Cardiac muscle cell (in vitro differentiated cells and primary cell): Measurements from ENCODE around the gene PDCD1. TPM values are rescaled to one million over a fixed set of nuclear protein-coding genes. Genes with fewer than 3 reads are reported as not detected.
"Not testable (repeated sequence)": the region's sequence is repeated elsewhere in the genome, so short reads cannot be mapped to it uniquely, and the experiment has no call there.

ENCODE experiments used
- DNase-seq, 2 donors: peaks; one replicate each; pipeline versions ENCODE4 v3.0.0 to v3.0.0-alpha.2; 2010 to 2017; ENCODE audit warnings: low read depth in 1 of 2, low spot score in 1 of 2
- H3K27ac ChIP-seq: fragments of 200-600 bp; sonication (generic); 2 replicates; pipeline ENCODE4 v1.5.1; 2016
- H3K27me3 ChIP-seq: fragments of 200-600 bp; sonication (generic); 2 replicates; pipeline ENCODE4 v1.6.0; 2016; ENCODE audit warnings: control low read depth
- H3K36me3 ChIP-seq: fragments of 200-600 bp; sonication (generic); 2 replicates; pipeline ENCODE4 v1.5.1; 2016; ENCODE audit warnings: control low read depth
- H3K4me1 ChIP-seq: fragments of 200-600 bp; sonication (generic); 2 replicates; pipeline ENCODE4 v1.8.1; 2017; ENCODE audit warnings: low read depth, mild to moderate bottlenecking, mixed run types
- H3K4me3 ChIP-seq: fragments of 200-600 bp; sonication (generic); 2 replicates; pipeline ENCODE4 v1.5.1; 2016; ENCODE audit warnings: mild to moderate bottlenecking
- H3K9me3 ChIP-seq: fragments of 200-600 bp; sonication (generic); 2 replicates; pipeline ENCODE4 v1.5.1; 2017; ENCODE audit warnings: low read depth, mild to moderate bottlenecking, control low read depth
- polyA plus RNA-seq: library from polyadenylated mRNA; unstranded; fragments of >200 nt; fragmentation: Nextera tagmentation; extraction: Ambion mirVana; gene quantifications from 2 replicates; pipeline ENCODE4 v1.2.1, GENCODE V29; 2016
- total RNA-seq: library from RNA; depleted of rRNA; stranded (reverse); fragments of >200 nt; gene quantifications from 2 replicates; pipeline ENCODE4 v1.2.3, GENCODE V29; 2016
- TF ChIP-seq, protein P1 (sequence below): IDR thresholded peaks from 2 replicates; pipeline ENCODE4 v1.5.1; 2012; ENCODE audit warnings: low read depth, mild to moderate bottlenecking, low read length

The PDCD1 gene
- total RNA-seq (not detected in 2 replicates), polyA plus RNA-seq (not detected in 2 replicates)

DNA sequence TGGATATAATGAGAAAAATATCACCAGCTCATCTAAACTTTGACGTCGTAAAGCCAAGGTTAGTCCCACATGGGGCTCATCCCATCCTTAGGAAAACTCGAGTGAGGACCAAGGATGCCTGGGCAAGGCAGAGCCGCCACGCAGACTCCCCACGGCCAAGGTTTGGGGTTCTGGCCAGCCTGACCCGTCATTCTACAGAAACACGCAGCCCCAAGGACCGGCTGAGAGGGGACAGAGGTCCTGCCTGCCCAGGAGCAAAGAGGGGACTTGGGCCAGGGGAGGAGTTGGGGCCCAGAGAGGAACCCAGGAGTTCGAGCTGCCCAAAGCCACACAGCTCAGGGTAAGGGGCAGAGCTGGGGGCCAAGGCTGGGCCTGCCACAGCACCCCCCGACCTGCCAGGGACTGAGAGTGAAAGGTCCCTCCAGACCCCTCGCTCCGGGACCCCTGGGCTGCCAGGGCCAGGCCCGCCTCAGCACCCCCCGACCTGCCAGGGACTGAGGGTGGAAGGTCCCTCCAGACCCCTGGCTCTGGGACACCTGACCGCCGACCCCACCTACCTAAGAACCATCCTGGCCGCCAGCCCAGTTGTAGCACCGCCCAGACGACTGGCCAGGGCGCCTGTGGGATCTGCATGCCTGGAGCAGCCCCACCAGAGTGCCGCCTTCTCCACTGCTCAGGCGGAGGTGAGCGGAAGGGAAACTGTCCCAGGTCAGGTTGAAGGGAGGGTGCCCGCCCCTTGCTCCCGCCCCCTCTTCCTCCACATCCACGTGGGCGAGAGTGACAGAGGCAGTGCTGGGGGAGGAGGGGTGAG, at the start of gene PDCD1:
Gene PDCD1, minus strand, starts transcription at position 689 of the 811 bp plus-strand sequence. Its CDS starts 56 bp downstream, at position 633.
- H3K9me3 ChIP-seq: no peaks in the 10 kb centered on the region
- H3K27ac ChIP-seq: no peak within 1 kb of the TSS
- peak in 1 of 2 donors; percentile 24 for DNase-seq
- H3K27me3 ChIP-seq: no peaks in the 10 kb centered on the region
- H3K4me1 ChIP-seq: no peaks in the 10 kb centered on the region
- TF ChIP-seq, protein P1, sequence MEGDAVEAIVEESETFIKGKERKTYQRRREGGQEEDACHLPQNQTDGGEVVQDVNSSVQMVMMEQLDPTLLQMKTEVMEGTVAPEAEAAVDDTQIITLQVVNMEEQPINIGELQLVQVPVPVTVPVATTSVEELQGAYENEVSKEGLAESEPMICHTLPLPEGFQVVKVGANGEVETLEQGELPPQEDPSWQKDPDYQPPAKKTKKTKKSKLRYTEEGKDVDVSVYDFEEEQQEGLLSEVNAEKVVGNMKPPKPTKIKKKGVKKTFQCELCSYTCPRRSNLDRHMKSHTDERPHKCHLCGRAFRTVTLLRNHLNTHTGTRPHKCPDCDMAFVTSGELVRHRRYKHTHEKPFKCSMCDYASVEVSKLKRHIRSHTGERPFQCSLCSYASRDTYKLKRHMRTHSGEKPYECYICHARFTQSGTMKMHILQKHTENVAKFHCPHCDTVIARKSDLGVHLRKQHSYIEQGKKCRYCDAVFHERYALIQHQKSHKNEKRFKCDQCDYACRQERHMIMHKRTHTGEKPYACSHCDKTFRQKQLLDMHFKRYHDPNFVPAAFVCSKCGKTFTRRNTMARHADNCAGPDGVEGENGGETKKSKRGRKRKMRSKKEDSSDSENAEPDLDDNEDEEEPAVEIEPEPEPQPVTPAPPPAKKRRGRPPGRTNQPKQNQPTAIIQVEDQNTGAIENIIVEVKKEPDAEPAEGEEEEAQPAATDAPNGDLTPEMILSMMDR: no peak
- H3K36me3 ChIP-seq: no peaks in the 10 kb centered on the region
- H3K4me3 ChIP-seq: no peak within 1 kb of the TSS

DNA sequence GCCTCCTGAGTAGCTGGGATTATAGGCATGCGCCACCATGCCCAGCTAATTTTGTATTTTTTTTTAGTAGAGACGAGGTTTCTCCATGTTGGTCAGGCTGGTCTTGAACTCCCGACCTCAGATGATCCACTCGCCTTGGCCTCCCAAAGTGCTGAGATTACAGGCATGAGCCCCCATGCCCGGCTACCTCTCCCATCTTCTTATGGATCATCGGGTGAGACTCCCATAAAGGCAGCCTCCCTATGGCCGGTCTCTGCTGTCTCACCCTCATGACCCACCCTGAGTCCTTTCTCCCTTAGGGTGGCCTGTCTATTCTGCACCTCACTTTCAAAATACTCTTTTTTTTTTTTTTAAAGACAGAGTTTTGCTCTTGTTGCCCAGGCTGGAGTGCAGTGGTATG, 49.1 kb upstream of the PDCD1 start:
- H3K36me3 ChIP-seq, H3K4me3 ChIP-seq, H3K27ac ChIP-seq, H3K4me1 ChIP-seq, DNase-seq, H3K9me3 ChIP-seq, H3K27me3 ChIP-seq: not testable (repeated sequence)

DNA sequence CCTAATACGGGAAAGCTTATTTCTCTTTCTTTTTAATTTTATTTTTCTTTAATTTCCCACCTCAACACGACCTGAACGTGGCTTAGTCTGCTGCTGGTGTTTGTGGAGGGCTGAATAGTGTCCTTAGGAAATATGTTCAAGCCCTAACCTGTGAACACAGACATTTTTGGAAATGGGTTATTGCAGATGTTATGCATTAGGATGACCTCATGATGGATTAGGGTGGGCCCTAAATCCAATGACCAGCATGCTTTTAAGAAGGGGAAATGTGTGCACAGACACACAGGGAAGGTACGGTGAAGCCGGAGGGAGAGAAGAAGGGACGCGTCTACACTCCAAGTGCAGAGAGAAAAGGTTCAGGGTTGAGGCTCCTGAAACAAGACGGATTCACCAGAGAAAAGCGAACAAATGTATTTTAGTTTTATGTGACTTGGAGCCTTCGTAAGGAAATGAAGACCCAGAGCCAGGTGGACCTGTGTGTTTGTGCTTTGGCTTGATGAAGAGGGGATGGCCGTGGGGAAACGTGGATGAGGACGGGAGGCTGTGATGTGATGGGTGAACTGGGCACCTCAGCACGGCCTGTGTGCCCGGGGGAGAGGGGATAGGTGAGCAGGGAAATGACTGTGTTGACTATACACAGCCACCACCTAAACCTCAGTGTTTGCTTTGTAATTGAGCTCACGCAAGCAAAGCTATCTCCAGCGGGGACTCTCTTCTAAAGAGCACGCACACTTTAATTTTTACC, 48.3 kb upstream of the PDCD1 start:
- Histone ChIP-seq H3K4me3 (no peak overlapping the region), H3K4me1 (peaks cover 3% of the 10 kb centered on the region), H3K36me3 (no peaks in the 10 kb centered on the region), H3K9me3 (no peaks in the 10 kb centered on the region), H3K27me3 (peaks cover 2% of the 10 kb centered on the region), H3K27ac (no peak overlapping the region)
- DNase-seq: no peak
- TF ChIP-seq, protein P1: no peak

DNA sequence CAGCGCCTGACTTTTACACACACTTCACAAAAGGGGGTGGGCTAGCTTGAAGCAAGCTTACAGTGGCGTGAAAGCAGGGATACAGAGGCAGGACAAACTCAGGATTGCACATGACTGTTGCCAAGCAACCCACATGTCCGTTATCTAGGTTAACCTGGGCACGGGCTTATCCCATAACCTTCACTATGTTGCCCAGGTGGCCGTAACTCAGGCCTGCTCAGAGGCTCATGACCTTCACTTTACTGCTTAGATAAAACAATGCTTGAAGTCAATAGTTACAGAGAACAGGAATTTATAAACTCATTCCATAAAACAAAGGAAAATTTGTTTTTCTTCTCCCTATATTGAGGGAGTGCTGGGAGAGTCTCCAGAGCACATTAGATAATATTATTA, 47.7 kb upstream of the PDCD1 start:
- not testable (repeated sequence) for H3K36me3 ChIP-seq, H3K9me3 ChIP-seq, H3K27me3 ChIP-seq, H3K4me1 ChIP-seq, H3K27ac ChIP-seq, H3K4me3 ChIP-seq, DNase-seq

DNA sequence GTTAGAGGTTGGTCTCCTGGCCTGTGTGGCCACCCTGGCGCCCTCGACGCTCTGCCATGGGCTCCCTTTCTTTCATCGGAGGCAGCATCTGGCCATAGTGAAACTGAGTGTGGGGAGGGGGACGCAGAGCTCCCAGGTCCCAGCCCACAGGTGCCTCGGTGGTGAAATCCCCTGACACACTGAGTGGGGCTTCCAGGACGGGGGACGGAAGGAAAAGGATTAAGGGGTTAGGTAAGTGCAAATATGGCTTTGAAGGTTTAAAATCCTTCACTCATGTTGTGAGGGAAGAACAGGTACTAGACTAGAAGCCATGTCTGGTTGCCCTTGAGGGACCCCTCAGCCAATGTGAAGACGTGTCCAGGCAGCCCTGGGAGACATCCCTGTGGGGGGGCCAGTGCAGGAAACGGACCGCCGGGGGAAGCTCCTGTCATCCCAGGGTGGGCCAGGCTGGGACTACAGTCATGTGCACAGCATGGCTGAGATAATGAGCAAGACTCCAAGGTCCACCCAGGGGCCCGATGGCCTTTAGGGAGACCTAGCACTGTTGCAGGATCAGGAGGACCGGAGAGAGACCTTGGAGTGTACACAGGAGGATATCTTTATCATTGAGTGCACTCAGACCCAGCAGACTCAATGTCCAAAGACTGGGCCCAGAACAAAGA, 47.2 kb upstream of the PDCD1 start:
- Histone ChIP-seq H3K36me3 (no peaks in the 10 kb centered on the region), H3K4me3 (no peak overlapping the region), H3K27me3 (peaks cover 2% of the 10 kb centered on the region), H3K4me1 (peaks cover 10% of the 10 kb centered on the region), H3K9me3 (no peaks in the 10 kb centered on the region), H3K27ac (no peak overlapping the region)
- TF ChIP-seq, protein P1: no peak
- no peak for DNase-seq

DNA sequence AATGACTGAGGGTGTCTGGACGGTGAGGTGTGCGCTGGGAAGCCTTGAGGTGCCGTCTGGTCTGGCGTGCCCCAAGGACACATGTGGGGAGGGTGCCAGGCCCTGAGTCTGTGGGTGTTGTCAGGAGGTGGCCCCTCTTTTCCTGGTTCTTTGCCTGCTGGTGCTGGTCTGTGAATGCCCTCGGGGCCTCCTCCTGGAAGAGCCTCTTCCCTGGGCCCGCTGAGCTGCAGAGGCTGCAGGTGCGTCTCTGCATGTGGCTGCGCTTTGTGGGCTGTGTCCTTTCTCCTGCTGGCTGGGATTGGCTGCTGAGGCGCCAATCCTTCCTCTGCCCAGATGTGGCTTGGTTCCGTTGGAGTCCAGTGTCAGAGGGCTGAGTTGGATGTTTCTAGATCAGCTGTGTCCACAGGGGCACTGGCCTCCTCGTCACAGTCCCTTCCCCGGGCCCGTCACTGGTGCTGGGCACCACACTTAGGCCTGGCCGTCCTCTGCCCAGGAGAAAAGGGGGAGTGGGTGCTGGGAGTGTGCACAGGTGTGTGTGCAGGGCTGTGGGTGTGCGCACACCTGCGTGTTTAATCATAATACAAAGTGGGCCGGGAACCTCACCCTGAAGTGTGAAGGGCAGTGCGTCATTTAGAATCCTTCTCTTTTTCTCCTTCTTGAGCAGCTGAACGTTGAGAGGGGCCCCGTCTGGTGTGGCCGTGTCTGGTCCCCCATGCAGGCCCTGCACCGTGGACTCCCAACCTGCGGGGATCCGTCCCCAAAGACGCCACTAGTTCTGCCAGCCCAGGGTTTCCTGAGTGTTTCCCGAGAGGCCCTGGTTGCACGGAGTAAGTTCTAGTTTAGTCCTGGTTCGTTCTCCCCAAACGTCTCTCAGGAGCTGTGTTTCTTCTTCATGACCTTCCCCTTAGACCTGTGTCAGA, 46.4 kb upstream of the PDCD1 start:
- peaks cover 10% of the 10 kb centered on the region for H3K4me1 ChIP-seq
- H3K36me3 ChIP-seq: no peaks in the 10 kb centered on the region
- TF ChIP-seq, protein P1: no peak
- no peaks in the 10 kb centered on the region for H3K9me3 ChIP-seq
- no peak overlapping the region for H3K27ac ChIP-seq
- no peak for DNase-seq
- H3K27me3 ChIP-seq: peaks cover 2% of the 10 kb centered on the region
- H3K4me3 ChIP-seq: no peak overlapping the region
